Thyroid gland (tissue), 4 donors: Measurements from ENCODE around the gene CALR3.

Source experiments
- POLR2A ChIP-seq, 2 donors: fragments of 450-650 bp; IDR thresholded peaks; one replicate each; pipeline ENCODE4 v1.6.1; 2017; ENCODE audit warnings: antibody characterized with exemption in 2 of 2, mild to moderate bottlenecking in 2 of 2, moderate library complexity in 1 of 2
- TF ChIP-seq, protein P1 (sequence below), 6 experiments: fragments of 200-600 bp in 3 of 6; fragments of 450-650 bp in 3 of 6; sonication (generic) in 3 of 6; IDR thresholded peaks; one replicate each; pipeline ENCODE4 v1.5.1; 2016 to 2019; ENCODE audit warnings: antibody characterized with exemption in 6 of 6, mild to moderate bottlenecking in 2 of 6, inconsistent platforms in 1 of 6, moderate library complexity in 1 of 6

DNA sequence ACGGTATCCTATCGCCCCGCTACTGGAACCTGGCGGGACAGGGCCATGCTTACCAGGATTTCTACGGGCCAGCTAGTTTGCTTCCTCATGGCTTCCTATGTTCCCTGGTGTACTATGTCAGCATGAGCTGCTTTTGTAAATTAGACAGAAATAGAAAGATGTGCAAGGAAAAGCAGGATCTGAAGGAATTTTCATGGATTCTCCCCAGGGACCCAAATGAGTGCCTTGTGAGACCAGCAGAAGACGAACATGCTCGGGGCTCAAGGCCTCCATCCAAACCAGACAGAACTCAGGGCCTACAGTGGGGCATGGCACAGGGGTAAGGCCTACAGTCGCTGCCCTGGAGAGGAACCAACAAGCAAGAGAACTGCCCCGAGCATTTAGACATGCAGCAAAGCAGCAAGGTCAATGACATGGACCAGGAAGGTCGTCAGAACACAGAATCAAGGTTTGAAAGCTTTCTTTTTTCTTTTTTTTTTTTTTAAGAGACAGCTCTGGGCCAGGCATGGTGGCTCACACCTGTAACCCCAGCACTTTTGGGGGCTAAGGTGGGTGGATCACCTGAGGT, 41.5 kb downstream of the CALR3 start:
- TF ChIP-seq, protein P1, sequence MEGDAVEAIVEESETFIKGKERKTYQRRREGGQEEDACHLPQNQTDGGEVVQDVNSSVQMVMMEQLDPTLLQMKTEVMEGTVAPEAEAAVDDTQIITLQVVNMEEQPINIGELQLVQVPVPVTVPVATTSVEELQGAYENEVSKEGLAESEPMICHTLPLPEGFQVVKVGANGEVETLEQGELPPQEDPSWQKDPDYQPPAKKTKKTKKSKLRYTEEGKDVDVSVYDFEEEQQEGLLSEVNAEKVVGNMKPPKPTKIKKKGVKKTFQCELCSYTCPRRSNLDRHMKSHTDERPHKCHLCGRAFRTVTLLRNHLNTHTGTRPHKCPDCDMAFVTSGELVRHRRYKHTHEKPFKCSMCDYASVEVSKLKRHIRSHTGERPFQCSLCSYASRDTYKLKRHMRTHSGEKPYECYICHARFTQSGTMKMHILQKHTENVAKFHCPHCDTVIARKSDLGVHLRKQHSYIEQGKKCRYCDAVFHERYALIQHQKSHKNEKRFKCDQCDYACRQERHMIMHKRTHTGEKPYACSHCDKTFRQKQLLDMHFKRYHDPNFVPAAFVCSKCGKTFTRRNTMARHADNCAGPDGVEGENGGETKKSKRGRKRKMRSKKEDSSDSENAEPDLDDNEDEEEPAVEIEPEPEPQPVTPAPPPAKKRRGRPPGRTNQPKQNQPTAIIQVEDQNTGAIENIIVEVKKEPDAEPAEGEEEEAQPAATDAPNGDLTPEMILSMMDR (IDR thresholded peaks at IDR 0.05): no peak
- no peak for TF ChIP-seq POLR2A (IDR thresholded peaks at IDR 0.05)
